Stomach (tissue), 9 donors: ENCODE results near the gene SLK. TPM values are rescaled to one million over a fixed set of nuclear protein-coding genes. Genes with fewer than 3 reads are reported as not detected.

Source experiments
- DNase-seq, 2 donors: peaks; one replicate each; pipeline versions ENCODE4 v3.0.0 to v3.0.0-alpha.2; 2013 to 2019
- H3K27ac ChIP-seq, 5 donors: fragments of 200-600 bp in 4 of 5; sonication (generic) in 4 of 5; one replicate each; pipeline ENCODE4 v1.5.1; 2013 to 2019; ENCODE audit warnings: mild to moderate bottlenecking in 1 of 5, moderate library complexity in 1 of 5
- H3K27me3 ChIP-seq, 3 donors: fragments of 200-600 bp; sonication (generic); one replicate each; pipeline ENCODE4 v1.5.1; 2017 to 2019; ENCODE audit warnings: mixed run types in 1 of 3
- H3K36me3 ChIP-seq, 4 donors: fragments of 200-600 bp; sonication (generic); 1 replicate in 3 of 4; 2 replicates in 1 of 4; pipeline ENCODE4 v1.5.1; 2016 to 2019
- H3K4me1 ChIP-seq, 4 donors: fragments of 200-600 bp; sonication (generic); one replicate each; pipeline ENCODE4 v1.5.1; 2016 to 2019
- H3K4me3 ChIP-seq, 4 donors: fragments of 200-600 bp; sonication (generic) in 3 of 4; one replicate each; pipeline ENCODE4 v1.5.1; 2016 to 2019; ENCODE audit warnings: mild to moderate bottlenecking in 1 of 4
- H3K9me3 ChIP-seq, 4 donors: fragments of 200-600 bp; sonication (generic); one replicate each; pipeline ENCODE4 v1.5.1; 2016 to 2019
- EP300 ChIP-seq: sonication (generic); formaldehyde crosslinking; IDR thresholded peaks from one replicate; pipeline ENCODE4 v1.6.1; 2017; ENCODE audit warnings: antibody characterized with exemption
- POLR2A ChIP-seq, 4 donors: fragments of 450-650 bp; IDR thresholded peaks; one replicate each; pipeline ENCODE4 v1.6.1; 2016; ENCODE audit warnings: antibody characterized with exemption in 4 of 4, control low read depth in 2 of 4, mild to moderate bottlenecking in 1 of 4, moderate library complexity in 1 of 4
- POLR2AphosphoS5 ChIP-seq, 3 donors: sonication (generic); formaldehyde crosslinking; IDR thresholded peaks; one replicate each; pipeline ENCODE4 v1.6.1; 2016; ENCODE audit warnings: antibody characterized with exemption in 3 of 3
- WGBS, 5 donors: extraction: QIAGEN DNeasy Blood & Tissue Kit in 3 of 5; methylation state at CpG; one replicate each; pipeline versions ENCODE4 v1.1.5 to v1.1.7; 2013 to 2018; 5-methylcytosine and 5-hydroxymethylcytosine counted together
- intact Hi-C: fragments of 100-400 bp; cut with DNase I; formaldehyde crosslinking; loops from one replicate; pipeline ENCODE4 v1.15.1; 2023; ENCODE audit warnings: low total_unique reads
- polyA plus RNA-seq, 3 donors: library from polyadenylated mRNA; stranded (reverse); fragments of 200-250 nt; gene quantifications; one replicate each; pipeline ENCODE4 v1.2.3, GENCODE V29; 2013
- total RNA-seq, 5 donors: library from RNA; depleted of rRNA; stranded (reverse); fragments of >200 nt; gene quantifications; one replicate each; pipeline versions ENCODE4 v1.1.0 to v1.2.3, GENCODE V29; 2014 to 2016
- TF ChIP-seq, protein P1 (sequence below), 7 experiments: fragments of 450-650 bp in 4 of 7; fragments of 200-600 bp in 3 of 7; sonication (generic) in 3 of 7; IDR thresholded peaks; one replicate each; pipeline ENCODE4 v1.5.1; 2016 to 2019; ENCODE audit warnings: antibody characterized with exemption in 7 of 7, control low read depth in 2 of 7, mild to moderate bottlenecking in 1 of 7
- donor health status: healthy with polysubstance abuse.
- donor health status: Bipolar disorder and iron deficiency.
- donor health status: healthy.

Gene SLK
- total and polyA plus RNA-seq, 8 donors = 10.1 to 94.5 (median 47.2) TPM

DNA sequence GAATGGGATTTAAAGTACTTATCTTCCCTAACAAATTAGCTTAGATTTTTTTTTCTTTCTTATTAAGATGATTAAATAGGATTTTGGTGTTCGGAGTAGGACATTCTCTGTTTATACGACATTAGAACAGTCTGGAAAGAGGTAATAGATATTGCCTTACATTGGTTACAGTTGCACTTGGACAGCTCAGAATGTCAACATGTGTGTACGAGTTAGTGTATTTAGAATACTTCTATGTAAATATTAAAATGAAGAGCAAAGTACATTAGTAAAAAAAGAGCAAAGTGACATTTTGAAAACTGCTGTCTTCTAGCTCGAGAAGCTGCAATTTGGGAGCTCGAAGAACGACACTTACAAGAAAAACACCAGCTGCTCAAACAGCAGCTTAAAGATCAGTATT lies 51.5 kb downstream of the SLK start:
- Histone ChIP-seq H3K9me3 (no peaks in the 10 kb centered on the region), H3K4me1 (no peaks in the 10 kb centered on the region), H3K27ac (no peak overlapping the region), H3K27me3 (no peaks in the 10 kb centered on the region), H3K4me3 (no peak overlapping the region), H3K36me3 (peaks cover 52 to 77% (median 64%) of the 10 kb centered on the region in 4 donors)
- TF ChIP-seq EP300 (no peak), POLR2A (IDR thresholded peaks at IDR 0.05) (no peak)
- TF ChIP-seq, protein P1, sequence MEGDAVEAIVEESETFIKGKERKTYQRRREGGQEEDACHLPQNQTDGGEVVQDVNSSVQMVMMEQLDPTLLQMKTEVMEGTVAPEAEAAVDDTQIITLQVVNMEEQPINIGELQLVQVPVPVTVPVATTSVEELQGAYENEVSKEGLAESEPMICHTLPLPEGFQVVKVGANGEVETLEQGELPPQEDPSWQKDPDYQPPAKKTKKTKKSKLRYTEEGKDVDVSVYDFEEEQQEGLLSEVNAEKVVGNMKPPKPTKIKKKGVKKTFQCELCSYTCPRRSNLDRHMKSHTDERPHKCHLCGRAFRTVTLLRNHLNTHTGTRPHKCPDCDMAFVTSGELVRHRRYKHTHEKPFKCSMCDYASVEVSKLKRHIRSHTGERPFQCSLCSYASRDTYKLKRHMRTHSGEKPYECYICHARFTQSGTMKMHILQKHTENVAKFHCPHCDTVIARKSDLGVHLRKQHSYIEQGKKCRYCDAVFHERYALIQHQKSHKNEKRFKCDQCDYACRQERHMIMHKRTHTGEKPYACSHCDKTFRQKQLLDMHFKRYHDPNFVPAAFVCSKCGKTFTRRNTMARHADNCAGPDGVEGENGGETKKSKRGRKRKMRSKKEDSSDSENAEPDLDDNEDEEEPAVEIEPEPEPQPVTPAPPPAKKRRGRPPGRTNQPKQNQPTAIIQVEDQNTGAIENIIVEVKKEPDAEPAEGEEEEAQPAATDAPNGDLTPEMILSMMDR (IDR thresholded peaks at IDR 0.05) = no peak
- intact Hi-C loops = no loop called here
- WGBS, 5 donors = 84 to 89% (median 88%) methylated on average over 6 of the region's 6 CpGs
- DNase-seq = no peak

DNA sequence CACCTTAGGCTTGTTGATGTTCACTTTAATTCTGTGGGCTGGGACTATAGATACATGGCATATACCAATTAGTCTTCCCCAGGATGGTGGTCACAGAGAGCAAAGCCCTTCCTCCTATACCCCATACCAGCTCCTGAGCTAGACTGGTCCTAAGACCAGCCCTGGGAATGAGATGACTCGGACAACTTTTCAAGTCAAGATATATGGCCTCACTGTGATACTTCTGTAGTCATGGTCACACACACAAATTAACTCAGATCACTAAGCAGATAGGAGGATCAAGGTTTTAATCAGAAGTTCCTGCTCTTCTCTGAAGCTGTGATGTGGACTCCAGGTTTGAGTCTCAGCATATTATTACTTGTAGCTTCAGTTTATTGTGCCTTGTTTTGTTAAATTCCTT lies 53.1 kb downstream of the SLK start:
- 86 to 96% (median 93%) methylated on average over 1 of the region's 1 CpG for WGBS, 5 donors

GRCh38 chr10:104021246-104021645 lies 54.3 kb downstream of the SLK start:
- TF ChIP-seq, protein P1 (IDR thresholded peaks at IDR 0.05) = no peak
- TF ChIP-seq EP300 = no peak
- TF ChIP-seq POLR2A (IDR thresholded peaks at IDR 0.05) = no peak
- TF ChIP-seq POLR2AphosphoS5 (IDR thresholded peaks at IDR 0.05) = no peak
- Histone ChIP-seq H3K4me3 (no peak overlapping the region), H3K9me3 (no peaks in the 10 kb centered on the region), H3K36me3 (peaks cover 65 to 96% (median 89%) of the 10 kb centered on the region in 4 donors), H3K4me1 (no peaks in the 10 kb centered on the region), H3K27me3 (no peaks in the 10 kb centered on the region), H3K27ac (no peak overlapping the region)
- DNase-seq = no peak
- WGBS, 5 donors = 84 to 97% (median 94%) methylated on average over 1 of the region's 1 CpG
- intact Hi-C loops = no loop called here

More for the DNA sequence above, 53.1 kb downstream of the SLK start:
- H3K9me3 ChIP-seq = no peaks in the 10 kb centered on the region
- no peaks in the 10 kb centered on the region for H3K4me1 ChIP-seq
- H3K36me3 ChIP-seq = peaks cover 64 to 84% (median 76%) of the 10 kb centered on the region in 4 donors
- no peak for DNase-seq
- no peak overlapping the region for H3K27ac ChIP-seq
- intact Hi-C loops = no loop called here
- no peaks in the 10 kb centered on the region for H3K27me3 ChIP-seq
- no peak for TF ChIP-seq POLR2AphosphoS5 (IDR thresholded peaks at IDR 0.05)
- no peak for TF ChIP-seq POLR2A (IDR thresholded peaks at IDR 0.05)
- no peak for TF ChIP-seq EP300
- TF ChIP-seq, protein P1 (IDR thresholded peaks at IDR 0.05) = no peak
- no peak overlapping the region for H3K4me3 ChIP-seq

GRCh38 chr10:104022026-104022425 lies 55.1 kb downstream of the SLK start:
- DNase-seq = no peak
- H3K4me3 ChIP-seq = no peak overlapping the region
- 90 to 99% (median 94%) methylated on average over 5 of the region's 5 CpGs for WGBS, 5 donors
- no peaks in the 10 kb centered on the region for H3K9me3 ChIP-seq
- intact Hi-C loops = no loop called here
- peaks cover 65 to 98% (median 91%) of the 10 kb centered on the region in 4 donors for H3K36me3 ChIP-seq
- no peak overlapping the region for H3K27ac ChIP-seq
- TF ChIP-seq POLR2A (IDR thresholded peaks at IDR 0.05) (no peak), POLR2AphosphoS5 (IDR thresholded peaks at IDR 0.05) (no peak), EP300 (no peak)
- TF ChIP-seq, protein P1 (IDR thresholded peaks at IDR 0.05) = no peak
- H3K4me1 ChIP-seq = no peaks in the 10 kb centered on the region
- H3K27me3 ChIP-seq = no peaks in the 10 kb centered on the region
